Anterior cingulate cortex (tissue), 58 donors: Measurements from ENCODE around the gene RPL7A.
A peak's percentile ranks its signal among the peaks of the same experiment; 100 is the strongest.
"Not testable (repeated sequence)": the region's sequence is repeated elsewhere in the genome, so short reads cannot be mapped to it uniquely, and the experiment has no call there.

ENCODE experiments used
- DNase-seq, 58 donors: peaks; one replicate each; lab custom pipeline; 2025; lab: John Stamatoyannopoulos, UW

RPL7A gene

GRCh38 chr9:133382507-133383141 is 34.6 kb downstream of the RPL7A start:
- DNase-seq = no peak

GRCh38 chr9:133383438-133383837 is 35.4 kb downstream of the RPL7A start:
- no peak for DNase-seq

- DNase-seq = no peak
Observed at GRCh38 chr9:133384736-133385321, 36.8 kb downstream of the RPL7A start.

- DNase-seq = peak in 19 of 58 donors; percentile 7 to 65 (median 31)
Observed at GRCh38 chr9:133385452-133385851, 37.4 kb downstream of the RPL7A start.

- DNase-seq = no peak
Observed at GRCh38 chr9:133386338-133386737, 38.3 kb downstream of the RPL7A start.

GRCh38 chr9:133387680-133388079 is 39.7 kb downstream of the RPL7A start:
- no peak for DNase-seq

- peak in 22 of 58 donors; percentile 7 to 67 (median 34) for DNase-seq
Observed at GRCh38 chr9:133389025-133389557, 41.1 kb downstream of the RPL7A start.

GRCh38 chr9:133389562-133389961 is 41.5 kb downstream of the RPL7A start:
- no peak for DNase-seq

GRCh38 chr9:133390713-133391112 is 42.7 kb downstream of the RPL7A start:
- no peak for DNase-seq

- DNase-seq = not testable (repeated sequence)
Observed at GRCh38 chr9:133391449-133391848, 43.4 kb downstream of the RPL7A start.

- DNase-seq = not testable (repeated sequence)
Observed at GRCh38 chr9:133392308-133392707, 44.3 kb downstream of the RPL7A start.

- DNase-seq = no peak
Observed at GRCh38 chr9:133393399-133393798, 45.4 kb downstream of the RPL7A start.

- DNase-seq = no peak
Observed at GRCh38 chr9:133394687-133395271, 46.8 kb downstream of the RPL7A start.

- DNase-seq = no peak
Observed at GRCh38 chr9:133396952-133397351, 48.9 kb downstream of the RPL7A start.

GRCh38 chr9:133397370-133397769 is 49.4 kb downstream of the RPL7A start:
- no peak for DNase-seq

GRCh38 chr9:133397895-133398294 is 49.9 kb downstream of the RPL7A start:
- no peak for DNase-seq

- DNase-seq = no peak
Observed at GRCh38 chr9:133400292-133400691, 52.3 kb downstream of the RPL7A start.
